ENCODE results near the gene BGLAP. TPM values are rescaled to one million over a fixed set of nuclear protein-coding genes. Genes with fewer than 3 reads are reported as not detected.

The BGLAP gene
- total RNA-seq, 1 experiment from 2014 or later: 0.67 TPM

- BruUV-seq (replicated peaks): no TSS peak
- in situ Hi-C loops (cut with HindIII; ENCODE audit: low pct_unique_long_range_greater_than_20kb, low sequenced_read_pairs): no loop called here
- H3K4me3 ChIP-seq (ENCODE audit: low read depth in 2 of 2, low read length in 2 of 2): no peak overlapping the region
- ChIA-PET CTCF (interaction anchor here (1.0 kb wide), 1 partner anchor 11 kb away, joined by 15 read pairs; the partner anchor contains the start of gene PAQR6), POLR2A (no interaction called here)
- no peak for ATAC-seq
- H3K27me3 ChIP-seq (ENCODE audit: control insufficient read depth, insufficient read depth, low read length): no peaks in the 10 kb centered on the region
- no peaks in the 10 kb centered on the region for H3K9me3 ChIP-seq (ENCODE audit: control insufficient read depth, insufficient read depth, low read depth, low read length)
- TF ChIP-seq CTCF (IDR thresholded peaks at IDR 0.05) (no peak), POLR2AphosphoS5 (IDR thresholded peaks at IDR 0.05; ENCODE audit: low read depth, low read length) (no peak)
- no peak for DNase-seq (ENCODE audit: low read depth, low spot score)
- no peak overlapping the region for H3K27ac ChIP-seq (ENCODE audit: low read length)
- peaks cover 10% of the 10 kb centered on the region for H3K4me1 ChIP-seq (ENCODE audit: control insufficient read depth, insufficient read depth, low read length)
- H3K36me3 ChIP-seq (ENCODE audit: control insufficient read depth, insufficient read depth, low read length): peaks cover 17% of the 10 kb centered on the region
- intact Hi-C loops (cut with micrococcal nuclease; ENCODE audit: unreplicated experiment): no loop called here
These were observed 16.9 kb downstream of the BGLAP start for GRCh38 chr1:156258859-156259258.

- POLR2A ChIA-PET: interaction anchor here (0.6 kb wide), 1 partner anchor 118 kb away, joined by 5 read pairs; no protein-coding TSS in a partner anchor
- in situ Hi-C loops (cut with HindIII; ENCODE audit: low pct_unique_long_range_greater_than_20kb, low sequenced_read_pairs): no loop called here
- DNase-seq (ENCODE audit: low read depth, low spot score) (no peak), ATAC-seq (no peak)
- Histone ChIP-seq H3K36me3 (ENCODE audit: control insufficient read depth, insufficient read depth, low read length) (peaks cover 17% of the 10 kb centered on the region), H3K4me1 (ENCODE audit: control insufficient read depth, insufficient read depth, low read length) (peaks cover 10% of the 10 kb centered on the region), H3K27me3 (ENCODE audit: control insufficient read depth, insufficient read depth, low read length) (no peaks in the 10 kb centered on the region), H3K4me3 (ENCODE audit: low read depth in 2 of 2, low read length in 2 of 2) (no peak overlapping the region), H3K27ac (ENCODE audit: low read length) (no peak overlapping the region), H3K9me3 (ENCODE audit: control insufficient read depth, insufficient read depth, low read depth, low read length) (no peaks in the 10 kb centered on the region)
- no peak for TF ChIP-seq TCF7L2 (IDR thresholded peaks at IDR 0.05; ENCODE audit: low read depth, low read length)
- no peak for TF ChIP-seq CTCF (IDR thresholded peaks at IDR 0.05)
- no peak for TF ChIP-seq REST (IDR thresholded peaks at IDR 0.05; ENCODE audit: insufficient read depth in 1 of 2, low read depth in 2 of 2, low read length in 1 of 2)
- TF ChIP-seq SIN3A (IDR thresholded peaks at IDR 0.05; ENCODE audit: borderline replicate concordance, insufficient read depth, low read depth, low read length): no peak
- TF ChIP-seq POLR2AphosphoS5 (IDR thresholded peaks at IDR 0.05; ENCODE audit: low read depth, low read length): no peak
- BruUV-seq (replicated peaks): no TSS peak
- CTCF ChIA-PET: interaction anchor here (1.0 kb wide), 1 partner anchor 12 kb away, joined by 15 read pairs; the partner anchor contains the start of gene PAQR6
- intact Hi-C loops (cut with micrococcal nuclease; ENCODE audit: unreplicated experiment): no loop called here
These were observed 17.8 kb downstream of the BGLAP start for GRCh38 chr1:156259805-156260204.

Data from Panc1 (cell line).